Fibroblast of the aortic adventitia (primary cell): ENCODE data around the gene FGD2. TPM values are rescaled to one million over a fixed set of nuclear protein-coding genes. Genes with fewer than 3 reads are reported as not detected.

ENCODE experiments used
- DNase-seq: peaks from one replicate; pipeline ENCODE4 v3.0.0-alpha.2; 2010; ENCODE audit warnings: low read depth
- H3K4me3 ChIP-seq: 2 replicates; pipeline ENCODE4 v1.5.1; 2011; ENCODE audit warnings: low read depth, mild to moderate bottlenecking, control low read depth, low read length, moderate library complexity
- CTCF ChIP-seq: IDR thresholded peaks from 2 replicates; pipeline ENCODE4 v1.5.1; 2011; ENCODE audit warnings: mild to moderate bottlenecking, low read length, control low read depth, inconsistent platforms; ENCODE audit not compliant: insufficient read depth
- total RNA-seq: library from RNA; depleted of rRNA; stranded (reverse); fragments of >200 nt; gene quantifications from 2 replicates; pipeline ENCODE4 v1.2.3, GENCODE V29; 2012; ENCODE audit warnings: low replicate concordance

FGD2 gene
- total RNA-seq, 1 donor = not detected

- TF ChIP-seq CTCF = no peak
- H3K4me3 ChIP-seq = no peak overlapping the region
- DNase-seq = no peak
Measured at GRCh38 chr6:37072526-37072925, 67.1 kb downstream of the FGD2 start.

- no peak overlapping the region for H3K4me3 ChIP-seq
- peak; percentile 79 for DNase-seq
- TF ChIP-seq CTCF = no peak
Measured at GRCh38 chr6:37074053-37074827, 68.8 kb downstream of the FGD2 start.

GRCh38 chr6:37077191-37077904 is 71.9 kb downstream of the FGD2 start:
- no peak for TF ChIP-seq CTCF
- no peak overlapping the region for H3K4me3 ChIP-seq
- DNase-seq = no peak

- peak; percentile 97 for DNase-seq
- no peak for TF ChIP-seq CTCF
- no peak overlapping the region for H3K4me3 ChIP-seq
Measured at GRCh38 chr6:37077905-37078296, 72.4 kb downstream of the FGD2 start.

Other genes starting within 250 kb of the FGD2 start
- gene CPNE5, start 166.2 kb upstream of the FGD2 start, total RNA-seq = 0.16 and 0.18 TPM in 2 replicates
- 11.4 and 36.9 TPM in 2 replicates for gene PPIL1, start 130.9 kb upstream of the FGD2 start, total RNA-seq
- 23.8 and 58.2 TPM in 2 replicates for gene C6orf89, start 119.7 kb upstream of the FGD2 start, total RNA-seq
- gene PI16, start 50.9 kb upstream of the FGD2 start, total RNA-seq = 1.5 and 6.3 TPM in 2 replicates
- 160 and 201 TPM in 2 replicates for gene MTCH1, start 19.5 kb upstream of the FGD2 start, total RNA-seq
- 8.7 and 19.3 TPM in 2 replicates for gene PIM1, start 164.5 kb downstream of the FGD2 start, total RNA-seq